IMR-90 (cell line): ENCODE measurements around the gene PGBD4. TPM values are rescaled to one million over a fixed set of nuclear protein-coding genes. Genes with fewer than 3 reads are reported as not detected.

Experiments used
- ATAC-seq: fragments of 200-7000 bp; cut with Tn5 transposase; 2 replicates; pipeline ENCODE4 v1.9.1; 2020; ENCODE audit warnings: low read depth, mild to moderate bottlenecking, moderate library complexity
- BruUV-seq: library from RNA; stranded (reverse); fragments of 400-500 nt; replicated peaks from 2 replicates; lab custom pipeline; 2021; lab: Mats Ljungman, UMichigan
- CTCF ChIA-PET: fragments of 300-600 bp; formaldehyde crosslinking; extraction: SDS; loops from one replicate; lab custom pipeline; 2021; ENCODE audit warnings: antibody characterized with exemption; lab: Yijun Ruan, JAX
- POLR2A ChIA-PET: fragments of 300-600 bp; sonication (Branson Sonifier 250); formaldehyde crosslinking; loops from one replicate; lab custom pipeline; 2022; ENCODE audit warnings: antibody characterized with exemption; ENCODE audit not compliant: unreplicated experiment; lab: Charles Lee
- DNase-seq: peaks from one replicate; pipeline ENCODE4 v3.0.0; 2013
- H2AFZ ChIP-seq: replicated peaks from 2 replicates; pipeline ENCODE3; 2013; ENCODE audit warnings: low read length, mild to moderate bottlenecking; ENCODE audit not compliant: poor library complexity
- H2AK5ac ChIP-seq: 2 replicates; pipeline ENCODE4 v1.6.1; 2013; ENCODE audit warnings: low read depth, low read length, inconsistent platforms
- H2AK9ac ChIP-seq: replicated peaks from 2 replicates; pipeline ENCODE3; 2013; ENCODE audit warnings: mild to moderate bottlenecking, low read depth, low read length, moderate library complexity; ENCODE audit not compliant: poor library complexity
- H2BK120ac ChIP-seq: 2 replicates; pipeline ENCODE4 v1.6.1; 2013; ENCODE audit warnings: low read depth, low read length, inconsistent platforms
- H2BK15ac ChIP-seq: 3 replicates; pipeline ENCODE4 v1.6.1; 2013; ENCODE audit warnings: low read depth, low read length, inconsistent platforms
- H2BK20ac ChIP-seq: 2 replicates; pipeline ENCODE4 v1.6.1; 2013; ENCODE audit warnings: low read depth, mild to moderate bottlenecking, inconsistent platforms, low read length, moderate library complexity
- H2BK5ac ChIP-seq: 2 replicates; pipeline ENCODE4 v1.6.1; 2013; ENCODE audit warnings: mild to moderate bottlenecking, low read depth, low read length, inconsistent platforms; ENCODE audit not compliant: poor library complexity, severe bottlenecking
- H3K14ac ChIP-seq: replicated peaks from 2 replicates; pipeline ENCODE4 v1.6.1; 2013; ENCODE audit warnings: low read depth, low read length, inconsistent platforms
- H3K18ac ChIP-seq: 2 replicates; pipeline ENCODE4 v1.6.1; 2013; ENCODE audit warnings: low read depth, low read length, control low read depth
- H3K23ac ChIP-seq: 2 replicates; pipeline ENCODE4 v1.6.1; 2013; ENCODE audit warnings: low read depth, low read length, inconsistent platforms
- H3K27ac ChIP-seq: 2 replicates; pipeline ENCODE4 v1.5.1; 2013; ENCODE audit warnings: mild to moderate bottlenecking, control low read depth, low read length; ENCODE audit not compliant: insufficient read depth
- H3K27me3 ChIP-seq: 2 replicates; pipeline ENCODE4 v1.6.1; 2013; ENCODE audit warnings: low read length; ENCODE audit not compliant: control insufficient read depth, insufficient read depth
- H3K36me3 ChIP-seq: 2 replicates; pipeline ENCODE4 v1.6.1; 2013; ENCODE audit warnings: low read length, mixed read lengths; ENCODE audit not compliant: control insufficient read depth, insufficient read depth
- H3K4ac ChIP-seq: 2 replicates; pipeline ENCODE4 v1.6.1; 2013; ENCODE audit warnings: low read depth, low read length, inconsistent platforms
- H3K4me1 ChIP-seq: 2 replicates; pipeline ENCODE4 v1.6.1; 2013; ENCODE audit warnings: low read length, mixed read lengths; ENCODE audit not compliant: control insufficient read depth, insufficient read depth
- H3K4me2 ChIP-seq: 2 replicates; pipeline ENCODE4 v1.6.1; 2013; ENCODE audit warnings: low read depth, mild to moderate bottlenecking, control low read depth, low read length, moderate library complexity
- H3K4me3 ChIP-seq: 2 replicates; pipeline ENCODE4 v1.5.1; 2013; ENCODE audit warnings: low read depth, mild to moderate bottlenecking, control low read depth, low read length, moderate library complexity; ENCODE audit not compliant: insufficient read depth
- H3K56ac ChIP-seq: 2 replicates; pipeline ENCODE4 v1.6.1; 2013; ENCODE audit warnings: low read length, inconsistent platforms; ENCODE audit not compliant: insufficient read depth; ENCODE audit errors: extremely low read depth
- H3K79me1 ChIP-seq, 2 experiments: 2 replicates each; pipeline ENCODE4 v1.6.1; 2013; ENCODE audit warnings: low read length in 2 of 2, inconsistent platforms in 1 of 2, low read depth in 1 of 2
- H3K9ac ChIP-seq: 2 replicates; pipeline ENCODE4 v1.6.1; 2013; ENCODE audit warnings: low read depth, low read length, control low read depth
- H3K9me1 ChIP-seq: 2 replicates; pipeline ENCODE4 v1.6.1; 2013; ENCODE audit warnings: low read length, inconsistent platforms; ENCODE audit not compliant: insufficient read depth
- H3K9me3 ChIP-seq: 2 replicates; pipeline ENCODE4 v1.6.1; 2013; ENCODE audit warnings: low read length; ENCODE audit not compliant: control insufficient read depth, insufficient read depth
- H4K20me1 ChIP-seq: 2 replicates; pipeline ENCODE4 v1.6.1; 2013; ENCODE audit warnings: low read length, inconsistent platforms; ENCODE audit not compliant: insufficient read depth
- H4K5ac ChIP-seq: 2 replicates; pipeline ENCODE4 v1.6.1; 2013; ENCODE audit warnings: mild to moderate bottlenecking, low read depth, low read length, control low read depth
- H4K8ac ChIP-seq, 2 experiments: 2 replicates each; pipeline ENCODE4 v1.6.1; 2013; ENCODE audit warnings: low read depth in 2 of 2, low read length in 2 of 2, control low read depth in 1 of 2, inconsistent platforms in 1 of 2
- H4K91ac ChIP-seq: 2 replicates; pipeline ENCODE4 v1.6.1; 2013; ENCODE audit warnings: low read depth, low read length, inconsistent platforms; ENCODE audit not compliant: insufficient read depth
- RAD21 ChIP-seq: IDR thresholded peaks from 2 replicates; pipeline ENCODE4 v1.6.1; 2012; ENCODE audit warnings: low read length, improper control_type of control experiment
- WGBS, 2 experiments: methylation state at CpG; one replicate each; pipeline versions ENCODE4 v1.1.5 to v1.1.7; 2013; ENCODE audit warnings: missing lambda C conversion rate in 2 of 2; ENCODE audit not compliant: insufficient read length in 1 of 2; ENCODE audit errors: extremely low coverage in 2 of 2; 5-methylcytosine and 5-hydroxymethylcytosine counted together
- dilution Hi-C: fragments of 300-500 bp; cut with HindIII; formaldehyde crosslinking; loops from one replicate; pipeline ENCODE4 v1.14.3; 2018; ENCODE audit warnings: low sequenced_read_pairs; ENCODE audit not compliant: unreplicated experiment
- in situ Hi-C: fragments of 300-500 bp; cut with MboI; formaldehyde crosslinking; loops from 3 replicates; pipeline ENCODE4 v1.14.3; 2019; ENCODE audit warnings: low sequenced_read_pairs, inconsistent platforms, mixed read lengths
- intact Hi-C: fragments of 100-400 bp; cut with micrococcal nuclease; formaldehyde crosslinking; loops from 2 replicates; pipeline ENCODE4 v1.10.0; 2022
- polyA plus RNA-seq, 3 experiments: library from polyadenylated mRNA; depleted of rRNA; stranded (reverse); fragments of >200 nt; gene quantifications; 2 replicates each; pipeline ENCODE4 v1.2.3, GENCODE V29; 2012; ENCODE audit warnings: low replicate concordance in 1 of 3
- total RNA-seq: library from RNA; depleted of rRNA; stranded (reverse); fragments of >200 nt; gene quantifications from 2 replicates; pipeline ENCODE4 v1.2.3, GENCODE V29; 2012

Gene PGBD4
- total and polyA plus RNA-seq, 2 of the 4 experiments (the other 2 are of a cell fraction), result 0.89 to 1.3 TPM

GRCh38 chr15:34070003-34070402 lies 31.9 kb upstream of the PGBD4 start:
- H3K4me2 ChIP-seq, result no peak overlapping the region
- no peak overlapping the region for H2AK5ac ChIP-seq
- H3K27ac ChIP-seq, result no peak overlapping the region
- no peak overlapping the region for H2BK5ac ChIP-seq
- CTCF ChIA-PET, result no interaction called here
- intact Hi-C loops (no loop called here), in situ Hi-C loops (no loop called here), dilution Hi-C loops (no loop called here)
- no TSS peak for BruUV-seq
- 100% methylated on average over 1 of the region's 6 CpGs; no CpG with 5 or more reads in 1 of the 2 experiments for WGBS, 2 experiments
- no peak overlapping the region for H2BK20ac ChIP-seq
- no peak overlapping the region for H2AK9ac ChIP-seq
- no peak overlapping the region for H2BK15ac ChIP-seq
- ATAC-seq (no peak), DNase-seq (no peak)
- H2AFZ ChIP-seq, result no peak overlapping the region
- no peaks in the 10 kb centered on the region for H3K4me1 ChIP-seq
- H4K91ac ChIP-seq, result no peak overlapping the region
- no peaks in the 10 kb centered on the region for H3K9me1 ChIP-seq
- H3K79me1 ChIP-seq, result no peaks in the 10 kb centered on the region
- H3K9me3 ChIP-seq, result no peaks in the 10 kb centered on the region
- H4K20me1 ChIP-seq, result no peaks in the 10 kb centered on the region
- no peak overlapping the region for H3K18ac ChIP-seq
- no peak for TF ChIP-seq RAD21
- H3K36me3 ChIP-seq, result no peaks in the 10 kb centered on the region
- no peak overlapping the region for H3K9ac ChIP-seq
- no peak overlapping the region for H3K23ac ChIP-seq
- no peak overlapping the region for H4K8ac ChIP-seq
- no peak overlapping the region for H2BK120ac ChIP-seq
- no peak overlapping the region for H3K4me3 ChIP-seq
- H3K4ac ChIP-seq, result no peak overlapping the region
- H3K27me3 ChIP-seq, result no peaks in the 10 kb centered on the region
- no peak overlapping the region for H3K14ac ChIP-seq
- H4K5ac ChIP-seq, result no peak overlapping the region
- no peak overlapping the region for H3K56ac ChIP-seq
- POLR2A ChIA-PET, result no interaction called here
